Choroid plexus epithelial cell (primary cell): ENCODE measurements around the gene MYCBPAP.

ENCODE experiments used
- DNase-seq: peaks from one replicate; pipeline ENCODE4 v3.0.0-alpha.2; 2010; ENCODE audit warnings: low read depth
- H3K4me3 ChIP-seq: 2 replicates; pipeline ENCODE4 v1.5.1; 2011; ENCODE audit warnings: low read depth, mild to moderate bottlenecking, control low read depth, low read length, moderate library complexity
- CTCF ChIP-seq: conservative IDR thresholded peaks from 2 replicates; pipeline ENCODE4 v1.5.1; 2011; ENCODE audit warnings: low read depth, mild to moderate bottlenecking, control low read depth, inconsistent platforms, low read length, moderate library complexity

MYCBPAP gene

GRCh38 chr17:50491505-50491904 is 16.7 kb upstream of the MYCBPAP start:
- no peak for TF ChIP-seq CTCF
- DNase-seq, result no peak
- H3K4me3 ChIP-seq, result no peak overlapping the region

- TF ChIP-seq CTCF, result no peak
- DNase-seq, result no peak
- H3K4me3 ChIP-seq, result no peak overlapping the region
Observed at GRCh38 chr17:50492214-50492613, 16.0 kb upstream of the MYCBPAP start.

- no peak overlapping the region for H3K4me3 ChIP-seq
- DNase-seq, result no peak
- TF ChIP-seq CTCF, result no peak
Observed at GRCh38 chr17:50493744-50494143, 14.5 kb upstream of the MYCBPAP start.

GRCh38 chr17:50495217-50495823 is 12.9 kb upstream of the MYCBPAP start:
- no peak for DNase-seq
- TF ChIP-seq CTCF, result no peak
- no peak overlapping the region for H3K4me3 ChIP-seq

GRCh38 chr17:50495918-50496317 is 12.3 kb upstream of the MYCBPAP start:
- TF ChIP-seq CTCF, result no peak
- DNase-seq, result peak; percentile 36
- H3K4me3 ChIP-seq, result no peak overlapping the region

- TF ChIP-seq CTCF, result no peak
- no peak for DNase-seq
- H3K4me3 ChIP-seq, result no peak overlapping the region
Observed at GRCh38 chr17:50498021-50498874, 10.0 kb upstream of the MYCBPAP start.
